Uterus (tissue), 4 donors: Measurements from ENCODE around the gene IDH2. TPM values are rescaled to one million over a fixed set of nuclear protein-coding genes. Genes with fewer than 3 reads are reported as not detected.

Experiments used
- DNase-seq, 2 donors: peaks; one replicate each; pipeline ENCODE4 v3.0.0-alpha.2; 2019 to 2020
- H3K27ac ChIP-seq, 2 donors: fragments of 200-600 bp; sonication (generic); 1 replicate in 1 of 2; 2 replicates in 1 of 2; pipeline ENCODE4 v1.5.1; 2016 to 2018
- H3K27me3 ChIP-seq, 2 donors: fragments of 200-600 bp; sonication (generic); one replicate each; pipeline ENCODE4 v1.5.1; 2018 to 2019; ENCODE audit warnings: control low read depth in 1 of 2
- H3K36me3 ChIP-seq, 2 donors: fragments of 200-600 bp; sonication (generic); one replicate each; pipeline ENCODE4 v1.5.1; 2019; ENCODE audit warnings: control low read depth in 1 of 2
- H3K4me1 ChIP-seq, 2 donors: fragments of 200-600 bp; sonication (generic); one replicate each; pipeline ENCODE4 v1.5.1; 2018 to 2019; ENCODE audit warnings: control low read depth in 1 of 2
- H3K4me3 ChIP-seq, 2 donors: fragments of 200-600 bp; sonication (generic); 1 replicate in 1 of 2; 2 replicates in 1 of 2; pipeline ENCODE4 v1.5.1; 2018 to 2019; ENCODE audit warnings: mild to moderate bottlenecking in 1 of 2
- H3K9me3 ChIP-seq, 2 donors: fragments of 200-600 bp; sonication (generic); one replicate each; pipeline ENCODE4 v1.5.1; 2019; ENCODE audit warnings: control low read depth in 1 of 2
- CTCF ChIP-seq, 4 experiments: fragments of 200-600 bp in 2 of 4; fragments of 450-650 bp in 2 of 4; sonication (generic) in 2 of 4; IDR thresholded peaks; one replicate each; pipeline ENCODE4 v1.5.1; 2016 to 2019; ENCODE audit warnings: antibody characterized with exemption in 4 of 4, mild to moderate bottlenecking in 2 of 4, moderate library complexity in 1 of 4
- POLR2A ChIP-seq, 2 donors: fragments of 450-650 bp; IDR thresholded peaks; one replicate each; pipeline ENCODE4 v1.6.1; 2016; ENCODE audit warnings: antibody characterized with exemption in 2 of 2, mild to moderate bottlenecking in 1 of 2, moderate library complexity in 1 of 2
- intact Hi-C: fragments of 100-400 bp; cut with DNase I; formaldehyde crosslinking; loops from one replicate; pipeline ENCODE4 v1.15.1; 2023; ENCODE audit warnings: low total_unique reads
- total RNA-seq, 4 donors: library from RNA; depleted of rRNA in 3 of 4; stranded (reverse); fragments of >200 nt in 3 of 4; gene quantifications; one replicate each; pipeline versions ENCODE4 v1.1.0 to v1.2.4, GENCODE V29; 2014 to 2023
- donor health status: DM: yes; HTN: yes; CAD: no.

IDH2 gene
- total RNA-seq, 4 donors from 2014 or later: 4.1 to 93.8 (median 21.5) TPM

- no peaks in the 10 kb centered on the region for H3K27me3 ChIP-seq
- no peaks in the 10 kb centered on the region for H3K4me1 ChIP-seq
- H3K27ac ChIP-seq: no peak overlapping the region
- no peak overlapping the region for H3K4me3 ChIP-seq
- H3K36me3 ChIP-seq: no peaks in the 10 kb centered on the region
- TF ChIP-seq CTCF (IDR thresholded peaks at IDR 0.05) (no peak), POLR2A (IDR thresholded peaks at IDR 0.05) (no peak)
- DNase-seq: no peak
- no peaks in the 10 kb centered on the region for H3K9me3 ChIP-seq
- intact Hi-C loops: no loop called here
Measured at GRCh38 chr15:90132437-90132836, 30.2 kb upstream of the IDH2 start.

- H3K4me1 ChIP-seq: no peaks in the 10 kb centered on the region
Measured at GRCh38 chr15:90131848-90132247, 29.6 kb upstream of the IDH2 start.

GRCh38 chr15:90130291-90130690, 28.0 kb upstream of the IDH2 start:
- H3K27ac ChIP-seq: no peak overlapping the region
- DNase-seq: no peak
- H3K27me3 ChIP-seq: no peaks in the 10 kb centered on the region
- TF ChIP-seq CTCF (IDR thresholded peaks at IDR 0.05) (no peak), POLR2A (IDR thresholded peaks at IDR 0.05) (no peak)
- H3K36me3 ChIP-seq: no peaks in the 10 kb centered on the region
- intact Hi-C loops: no loop called here
- no peaks in the 10 kb centered on the region for H3K9me3 ChIP-seq
- no peak overlapping the region for H3K4me3 ChIP-seq
- no peaks in the 10 kb centered on the region for H3K4me1 ChIP-seq

More at GRCh38 chr15:90131848-90132247, 29.6 kb upstream of the IDH2 start:
- H3K27me3 ChIP-seq: no peaks in the 10 kb centered on the region
- intact Hi-C loops: no loop called here
- H3K9me3 ChIP-seq: no peaks in the 10 kb centered on the region
- H3K4me3 ChIP-seq: no peak overlapping the region
- DNase-seq: no peak
- H3K27ac ChIP-seq: no peak overlapping the region
- TF ChIP-seq CTCF (IDR thresholded peaks at IDR 0.05) (no peak), POLR2A (IDR thresholded peaks at IDR 0.05) (no peak)
- H3K36me3 ChIP-seq: no peaks in the 10 kb centered on the region

- DNase-seq: no peak
- H3K4me3 ChIP-seq: no peak overlapping the region
- no peaks in the 10 kb centered on the region for H3K27me3 ChIP-seq
- no peaks in the 10 kb centered on the region for H3K9me3 ChIP-seq
- intact Hi-C loops: no loop called here
- H3K4me1 ChIP-seq: no peaks in the 10 kb centered on the region
- no peaks in the 10 kb centered on the region for H3K36me3 ChIP-seq
- H3K27ac ChIP-seq: no peak overlapping the region
- TF ChIP-seq CTCF (IDR thresholded peaks at IDR 0.05) (no peak), POLR2A (IDR thresholded peaks at IDR 0.05) (no peak)
Measured at GRCh38 chr15:90126596-90127435, 24.5 kb upstream of the IDH2 start.

GRCh38 chr15:90126022-90126421, 23.8 kb upstream of the IDH2 start:
- no peak overlapping the region for H3K27ac ChIP-seq
- H3K9me3 ChIP-seq: no peaks in the 10 kb centered on the region
- DNase-seq: no peak
- TF ChIP-seq POLR2A (IDR thresholded peaks at IDR 0.05): no peak
- TF ChIP-seq CTCF (IDR thresholded peaks at IDR 0.05): no peak
- intact Hi-C loops: no loop called here
- H3K36me3 ChIP-seq: no peaks in the 10 kb centered on the region
- no peaks in the 10 kb centered on the region for H3K4me1 ChIP-seq
- no peaks in the 10 kb centered on the region for H3K27me3 ChIP-seq
- H3K4me3 ChIP-seq: no peak overlapping the region
